GM19438 (cell line): ENCODE results near the gene ZNF691.
"Not testable (repeated sequence)": the region's sequence is repeated elsewhere in the genome, so short reads cannot be mapped to it uniquely, and the experiment has no call there.

Experiments
- ATAC-seq: cut with Tn5 transposase; IDR thresholded peaks from one replicate; pipeline ENCODE4 v1.9.1; 2021; ENCODE audit warnings: low read depth; ENCODE audit not compliant: unreplicated experiment

ZNF691 gene

DNA sequence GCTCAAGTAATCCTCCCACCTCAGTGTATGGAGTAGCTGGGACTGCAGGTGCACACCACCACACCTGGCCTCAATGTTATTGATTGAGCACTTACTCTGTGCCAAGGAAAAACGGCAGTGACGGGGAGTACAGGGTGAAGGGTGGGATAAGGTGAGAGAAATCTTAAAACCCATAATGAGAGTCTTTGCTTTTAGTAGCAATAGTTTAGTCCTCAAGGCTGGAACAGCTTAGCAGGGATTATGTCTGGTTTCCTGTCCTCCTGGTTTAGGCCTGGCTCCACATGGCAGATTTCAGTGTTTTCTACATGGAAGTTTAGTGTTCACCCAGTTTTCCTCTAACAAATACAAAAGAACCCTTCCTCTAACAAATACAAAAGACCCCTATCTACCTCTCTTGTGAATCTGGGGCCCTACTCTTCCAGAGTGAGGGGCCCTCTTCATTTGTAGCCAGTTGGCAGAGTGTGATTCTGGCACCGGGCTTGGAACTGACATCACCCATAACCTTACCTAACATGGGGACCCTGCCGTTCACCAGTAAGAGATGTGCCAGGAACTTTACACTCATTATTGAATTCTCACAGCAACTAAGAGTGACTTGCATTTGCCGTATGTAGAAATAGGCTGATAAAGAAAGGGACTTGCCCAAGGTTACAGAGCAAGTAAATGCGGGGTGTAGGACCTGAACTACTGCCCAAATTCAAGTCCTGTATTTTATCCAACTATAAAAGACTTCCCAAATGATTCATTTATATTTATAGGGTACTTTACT, 6.9 kb downstream of the ZNF691 start:
- ATAC-seq: no peak

DNA sequence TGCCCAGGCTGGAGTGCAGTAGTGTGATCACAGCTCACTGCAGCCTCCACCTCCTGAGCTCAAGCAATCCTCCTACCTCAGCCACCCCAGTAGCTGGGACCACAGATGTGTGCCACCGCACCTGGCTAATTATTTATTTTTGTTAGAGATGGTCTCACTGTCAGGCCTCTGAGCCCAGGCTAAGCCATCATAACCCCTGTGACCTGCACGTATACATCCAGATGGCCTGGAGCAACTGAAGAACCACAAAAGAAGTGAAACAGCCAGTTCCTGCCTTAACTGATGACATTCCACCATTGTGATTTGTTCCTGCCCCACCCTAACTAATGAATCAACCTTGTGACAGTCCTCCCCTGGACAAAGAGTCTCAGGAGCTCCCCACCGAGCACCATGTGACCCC, 10.1 kb downstream of the ZNF691 start:
- ATAC-seq: not testable (repeated sequence)

DNA sequence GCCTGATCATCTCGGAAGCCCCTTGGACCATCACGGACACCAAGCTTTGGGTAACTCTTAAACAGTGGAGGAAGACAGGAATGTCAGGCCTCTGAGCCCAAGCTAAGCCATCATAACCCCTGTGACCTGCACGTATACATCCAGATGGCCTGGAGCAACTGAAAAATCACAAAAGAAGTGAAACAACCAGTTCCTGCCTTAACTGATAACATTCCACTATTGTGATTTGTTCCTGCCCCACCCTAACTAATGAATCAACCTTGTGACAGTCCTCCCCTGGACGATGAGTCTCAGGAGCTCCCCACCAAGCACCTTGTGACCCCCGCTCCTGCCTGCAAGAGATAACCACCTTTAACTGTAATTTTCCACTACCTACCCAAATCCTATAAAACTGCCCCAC, 13.0 kb downstream of the ZNF691 start:
- ATAC-seq: not testable (repeated sequence)

DNA sequence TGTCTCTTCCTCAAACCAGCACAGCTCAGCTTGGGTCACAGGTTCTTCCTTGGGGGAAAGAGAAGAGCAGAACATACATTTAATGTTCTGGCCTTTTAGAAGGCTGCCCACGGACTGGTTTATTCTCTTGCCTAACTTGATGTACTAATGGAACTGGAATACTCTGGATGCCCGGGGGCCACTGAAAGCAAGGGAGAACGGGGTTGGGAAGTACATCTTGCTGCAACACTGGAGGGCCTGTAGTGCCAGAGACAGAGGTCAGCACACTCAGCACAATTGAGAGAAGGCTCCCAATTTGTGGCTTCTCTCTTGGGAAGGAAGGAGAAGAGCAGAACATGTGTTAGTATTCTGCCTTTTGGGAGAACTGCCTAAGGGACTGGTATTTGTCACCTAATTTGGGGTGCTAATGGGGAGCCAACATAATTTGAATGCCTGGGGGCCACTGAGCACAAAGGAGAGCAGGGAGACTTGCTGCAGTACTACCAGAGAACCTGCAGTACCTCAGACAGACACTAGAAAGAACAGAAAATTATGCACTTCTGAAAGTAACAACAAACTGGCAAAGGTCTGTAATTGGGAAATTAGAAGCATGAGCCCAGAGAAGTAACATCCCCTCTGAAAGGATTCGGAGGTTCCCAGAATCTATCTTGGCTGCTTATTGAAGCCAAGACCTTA, 14.1 kb downstream of the ZNF691 start:
- ATAC-seq: no peak

DNA sequence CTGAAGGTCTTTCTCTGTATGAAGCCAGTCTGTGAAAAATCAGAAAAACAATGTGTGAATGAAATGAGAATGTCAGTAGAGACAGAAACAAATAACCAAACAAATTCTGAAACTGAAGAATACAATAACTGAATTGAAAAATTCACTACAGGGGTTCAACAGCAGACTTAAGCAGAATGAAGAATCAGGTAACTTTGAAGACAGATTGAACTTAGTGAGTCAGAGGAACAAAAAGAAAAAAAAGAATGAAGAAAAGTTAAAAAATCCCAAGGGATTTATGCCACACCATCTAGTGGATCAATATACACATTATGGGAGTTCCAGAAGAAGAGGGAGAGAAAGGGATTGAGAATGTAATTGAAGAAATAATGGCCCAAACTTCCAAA, 14.6 kb downstream of the ZNF691 start:
- no peak for ATAC-seq

DNA sequence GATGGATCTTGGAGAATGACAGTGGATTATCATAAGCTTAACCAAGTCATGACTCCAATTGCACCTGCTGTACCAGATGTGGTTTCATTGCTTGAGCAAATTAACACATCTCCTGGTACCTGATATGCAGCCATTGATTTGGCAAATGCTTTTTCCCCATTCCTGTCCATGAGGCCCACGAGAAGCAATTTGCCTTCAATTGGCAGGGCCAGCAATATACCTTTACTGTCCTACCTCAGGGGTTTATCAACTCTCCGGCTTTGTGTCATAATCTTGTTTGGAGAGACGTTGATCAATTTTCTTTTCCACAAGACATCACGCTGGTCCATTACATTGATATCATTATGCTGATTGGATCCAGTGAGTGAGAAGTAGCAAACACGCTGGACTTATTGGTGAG, 20.1 kb downstream of the ZNF691 start:
- ATAC-seq: no peak

DNA sequence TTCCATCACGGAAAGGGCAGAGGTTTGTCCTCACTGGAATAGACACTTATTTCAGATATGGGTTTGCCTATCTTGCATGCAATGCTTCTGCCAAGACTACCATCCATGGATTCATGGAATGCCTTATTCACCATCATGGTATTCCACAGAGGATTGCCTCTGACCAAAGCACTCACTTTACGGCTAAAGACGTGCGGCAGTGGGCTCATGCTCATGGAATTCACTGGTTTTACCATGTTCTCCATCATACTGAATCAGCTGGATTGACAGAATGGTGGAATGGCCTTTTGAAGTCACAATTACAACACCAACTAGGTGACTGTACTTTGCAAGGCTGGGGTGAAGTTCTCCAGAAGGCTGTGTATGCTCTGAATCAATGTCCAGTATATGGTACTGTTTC, 22.1 kb downstream of the ZNF691 start:
- not testable (repeated sequence) for ATAC-seq

DNA sequence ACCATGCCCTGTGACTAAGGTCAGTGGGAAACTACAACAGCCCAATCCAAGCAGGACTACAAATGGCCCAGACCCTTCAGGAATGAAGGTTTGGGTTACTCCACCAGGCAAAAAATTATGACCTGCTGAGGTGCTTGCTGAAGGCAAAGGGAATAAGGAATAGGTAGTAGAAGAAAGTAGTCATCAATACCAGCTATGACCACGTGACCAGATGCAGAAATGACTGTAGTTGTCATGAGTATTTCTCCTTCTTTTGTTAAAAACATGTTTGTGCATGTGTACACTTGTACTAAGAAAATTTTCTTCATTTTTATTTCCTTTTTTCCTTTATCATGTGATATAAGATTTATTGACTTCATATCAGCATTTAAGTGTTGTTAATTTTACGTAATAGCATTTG, 22.8 kb downstream of the ZNF691 start:
- ATAC-seq: not testable (repeated sequence)

DNA sequence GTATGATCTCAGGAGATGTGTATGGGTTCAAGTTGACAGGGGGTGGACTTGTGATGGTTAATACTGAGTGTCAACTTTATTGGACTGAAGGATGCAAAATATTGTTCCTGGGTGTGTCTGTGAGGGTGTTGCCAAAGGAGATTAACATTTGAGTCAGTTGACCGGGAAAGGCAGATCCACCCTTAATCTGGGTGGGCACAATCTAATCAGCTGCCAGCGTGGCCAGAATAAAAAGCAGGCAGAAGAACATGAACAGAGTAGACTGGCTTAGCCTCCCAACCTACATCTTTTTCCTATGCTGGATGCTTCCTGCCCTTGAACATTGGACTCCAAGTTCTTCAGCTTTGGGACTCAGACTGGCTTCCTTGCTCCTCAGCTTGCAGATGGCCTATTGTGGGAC, 23.3 kb downstream of the ZNF691 start:
- ATAC-seq: not testable (repeated sequence)

DNA sequence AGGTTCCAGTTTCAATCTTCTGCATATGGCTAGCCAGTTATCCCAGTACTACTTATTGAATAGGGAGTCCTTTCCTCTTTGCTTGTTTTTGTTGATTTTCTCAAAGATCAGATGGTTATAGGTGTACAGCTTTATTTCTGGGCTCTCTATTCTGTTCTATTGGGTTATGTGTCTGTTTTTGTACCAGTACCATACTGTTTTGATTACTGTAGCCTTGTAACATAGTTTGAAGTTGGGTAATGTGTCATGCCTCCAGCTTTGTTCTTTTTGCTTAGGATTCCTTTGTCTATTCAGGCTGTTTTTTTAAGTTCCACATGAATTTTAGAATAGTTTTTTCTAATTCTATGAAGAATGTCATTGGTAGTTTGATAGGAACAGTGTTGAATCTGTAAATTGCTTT, 26.7 kb downstream of the ZNF691 start:
- not testable (repeated sequence) for ATAC-seq

DNA sequence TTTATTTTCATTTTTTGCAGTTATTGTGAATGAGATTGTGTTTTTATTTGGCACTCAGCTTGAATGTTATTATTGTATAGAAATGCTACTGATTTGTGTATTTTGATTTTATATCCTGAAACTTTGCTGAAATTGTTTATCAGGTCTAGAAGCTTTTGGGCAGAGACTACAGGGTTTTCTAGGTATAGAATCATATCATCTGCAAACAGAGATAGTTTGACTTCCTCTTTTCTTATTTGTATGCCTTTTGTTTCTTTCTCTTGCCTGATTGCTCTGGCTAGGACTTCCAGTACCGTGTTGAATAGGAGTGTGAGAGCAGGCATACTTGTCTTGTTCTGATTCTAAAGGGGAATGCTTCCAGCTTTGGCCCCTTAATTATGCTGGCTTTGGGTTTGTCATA, 27.3 kb downstream of the ZNF691 start:
- no peak for ATAC-seq

DNA sequence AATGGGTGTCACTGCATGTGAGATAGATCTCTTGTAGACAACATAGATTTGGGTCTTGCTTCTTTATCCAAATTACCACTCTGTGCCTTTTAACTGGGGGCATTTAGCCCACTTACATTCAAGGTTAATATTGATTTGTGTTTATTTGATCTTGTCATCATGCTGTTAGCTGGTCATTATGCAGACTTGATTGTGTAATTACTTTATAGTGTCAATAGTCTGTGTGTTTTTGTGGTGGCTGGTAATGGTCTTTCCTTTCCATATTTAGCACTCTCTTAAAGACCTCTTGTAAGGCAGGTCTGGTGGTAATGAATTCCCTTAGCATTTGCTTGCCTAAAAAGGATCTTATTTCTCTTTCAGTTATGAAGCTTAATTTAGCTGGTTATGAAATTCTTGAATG, 29.6 kb downstream of the ZNF691 start:
- ATAC-seq: no peak

DNA sequence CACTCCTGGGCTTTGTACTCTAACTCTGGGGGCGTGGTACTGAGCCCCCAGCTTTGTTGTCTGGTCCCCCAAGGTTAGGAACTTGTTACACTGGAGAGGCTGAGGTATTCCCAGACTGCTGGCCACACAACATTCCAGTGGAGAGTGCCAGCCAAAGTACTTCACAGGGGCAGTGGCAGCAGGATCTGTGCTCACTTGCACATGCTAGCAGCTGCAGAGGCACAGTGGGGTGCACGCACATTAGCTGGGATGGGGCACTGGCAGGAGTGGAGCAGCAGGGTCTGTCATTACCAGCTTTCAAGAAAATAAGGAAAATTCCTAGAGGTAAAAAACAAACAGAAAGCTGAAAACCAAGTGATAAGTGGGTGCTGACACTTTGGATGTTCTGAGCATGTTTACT, 31.0 kb downstream of the ZNF691 start:
- no peak for ATAC-seq

DNA sequence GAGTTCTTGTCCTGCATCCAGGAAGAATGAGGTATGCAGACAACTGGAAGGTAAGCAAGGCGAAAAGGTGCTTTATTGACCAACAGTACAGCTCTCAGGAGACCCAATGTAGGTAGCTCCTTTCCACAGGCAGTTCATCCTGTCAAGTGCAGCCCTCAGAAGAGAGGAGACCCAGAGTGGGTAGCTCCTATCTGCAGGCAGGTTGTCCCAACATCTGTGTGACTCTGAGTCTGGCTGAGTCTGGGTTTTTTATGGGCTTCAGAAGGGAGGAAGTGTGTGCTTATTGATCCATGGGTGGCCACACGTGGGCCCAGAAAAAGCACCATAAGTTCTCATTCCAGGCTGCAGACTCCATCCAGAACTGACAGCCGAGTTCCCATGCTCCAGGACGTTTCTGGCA, 34.0 kb downstream of the ZNF691 start:
- no peak for ATAC-seq

DNA sequence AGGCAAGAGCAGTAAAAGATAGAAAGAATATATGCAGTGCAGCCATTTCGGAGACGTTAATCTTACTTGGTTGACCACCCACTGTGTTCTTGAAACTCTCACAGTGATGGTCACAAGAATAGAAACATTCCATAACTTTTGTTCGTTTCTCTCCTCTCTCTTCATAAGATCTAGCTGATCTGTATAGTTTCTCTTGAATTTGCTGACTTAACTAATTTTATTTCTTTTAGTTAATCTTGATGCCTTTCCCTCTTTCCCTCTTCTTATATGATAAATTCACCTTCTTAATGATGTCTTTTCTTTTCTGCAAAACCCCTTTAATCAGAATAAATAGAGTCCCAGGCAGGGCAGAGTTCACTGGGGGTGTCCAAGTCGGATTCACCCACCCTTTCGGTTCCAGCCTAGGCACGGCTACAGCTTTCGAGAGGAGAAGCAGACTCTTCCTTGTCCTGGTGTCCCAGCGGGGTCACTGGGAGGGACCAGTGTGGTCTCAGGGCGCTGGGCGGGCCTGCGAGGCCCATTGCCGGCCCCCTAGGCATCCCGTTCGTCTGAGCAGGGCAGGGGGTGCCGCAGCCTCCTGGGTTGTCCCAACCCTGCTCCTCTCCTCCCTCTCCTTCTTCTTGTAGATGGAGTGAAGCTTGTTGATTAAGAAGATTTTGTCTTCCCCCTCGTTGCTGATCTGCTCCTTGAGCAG, 39.8 kb downstream of the ZNF691 start:
- ATAC-seq: no peak

DNA sequence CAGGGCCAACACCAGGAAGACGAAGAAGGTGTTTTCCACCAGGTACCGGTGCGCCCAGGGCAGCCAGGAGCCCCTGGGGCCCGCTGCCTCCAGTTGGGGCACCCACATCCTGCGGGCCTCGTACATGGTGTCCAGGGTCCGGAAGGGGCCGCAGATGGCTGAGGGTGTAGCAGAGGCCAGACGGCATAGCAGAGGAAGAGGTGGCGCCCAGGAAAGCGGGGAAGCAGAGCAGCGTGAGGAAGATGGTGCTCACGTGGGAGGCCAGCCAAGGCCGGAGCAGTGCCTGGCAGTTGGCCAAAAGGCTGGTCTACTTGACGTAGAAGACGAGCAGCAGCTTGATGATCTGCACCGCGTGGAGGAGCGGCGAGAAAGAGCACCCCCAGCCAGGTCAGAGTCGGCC, 40.4 kb downstream of the ZNF691 start:
- no peak for ATAC-seq

DNA sequence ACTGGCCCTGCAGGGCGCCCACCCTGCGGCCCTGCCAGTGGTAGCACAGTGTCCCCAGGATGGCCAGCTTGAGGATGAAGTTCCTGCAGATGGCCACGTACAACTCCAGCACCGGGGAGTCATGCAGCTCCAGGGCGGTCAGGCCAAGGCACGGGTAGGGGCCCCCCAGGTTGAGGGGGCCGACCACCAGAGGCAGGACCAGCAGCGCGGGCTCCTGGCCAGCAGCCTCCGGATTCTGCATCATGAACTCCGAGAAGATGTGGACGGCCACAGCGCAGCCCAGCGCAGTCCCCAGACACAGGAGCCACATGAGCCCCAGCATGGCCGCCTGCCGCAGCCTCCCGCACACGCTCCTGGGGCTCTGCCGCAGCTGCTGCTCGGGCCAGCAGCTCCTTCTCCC, 41.0 kb downstream of the ZNF691 start:
- ATAC-seq: no peak

DNA sequence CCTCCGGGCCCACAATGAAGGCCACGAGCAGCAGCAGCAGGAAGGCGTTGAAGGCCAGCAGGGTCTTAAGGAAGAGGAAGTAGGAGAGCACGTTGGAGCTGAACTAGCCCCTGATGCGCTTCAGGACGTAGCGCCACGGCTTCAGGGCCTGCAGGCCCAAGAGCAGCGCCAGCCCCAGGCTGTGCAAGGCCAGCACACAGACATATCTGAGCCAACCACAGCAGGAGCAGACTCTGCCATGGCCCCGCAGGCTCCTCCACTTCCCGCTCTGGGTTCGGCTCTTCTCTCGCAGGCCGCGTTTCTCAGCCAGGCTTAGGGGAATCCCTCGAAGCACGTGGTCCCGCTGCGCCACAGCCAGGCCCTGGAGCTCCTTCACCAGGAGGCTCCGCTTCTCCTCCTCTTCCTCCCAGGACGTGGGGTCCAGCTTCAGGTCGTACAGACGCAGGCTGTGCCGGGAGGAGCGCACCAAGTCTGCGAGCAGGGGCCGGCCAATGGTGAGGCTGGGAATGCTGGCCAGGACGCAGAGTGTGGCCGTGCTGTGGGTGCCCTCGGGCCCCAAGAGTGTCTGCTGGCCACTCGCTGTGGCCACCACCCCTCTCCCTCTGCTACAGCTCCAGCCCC, 41.7 kb downstream of the ZNF691 start:
- ATAC-seq: no peak

DNA sequence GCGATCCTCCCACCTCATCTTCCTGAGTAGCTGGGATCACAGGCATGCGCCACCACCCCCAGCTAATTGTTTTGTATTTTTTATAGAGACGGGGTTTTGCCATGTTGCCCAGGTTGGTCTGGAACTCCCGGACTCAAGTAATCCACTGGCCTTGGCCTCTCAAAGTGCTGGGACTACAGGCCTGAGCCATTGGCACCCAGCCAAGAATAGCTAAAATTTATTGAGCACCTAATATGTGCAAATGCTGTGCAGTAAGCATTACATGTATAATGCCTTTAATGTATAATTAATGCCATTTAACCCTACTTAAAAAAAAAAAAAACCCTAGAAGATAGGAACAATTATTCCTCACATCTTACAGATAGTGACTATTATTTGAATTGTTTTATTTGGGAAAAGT, 42.9 kb downstream of the ZNF691 start:
- no peak for ATAC-seq

DNA sequence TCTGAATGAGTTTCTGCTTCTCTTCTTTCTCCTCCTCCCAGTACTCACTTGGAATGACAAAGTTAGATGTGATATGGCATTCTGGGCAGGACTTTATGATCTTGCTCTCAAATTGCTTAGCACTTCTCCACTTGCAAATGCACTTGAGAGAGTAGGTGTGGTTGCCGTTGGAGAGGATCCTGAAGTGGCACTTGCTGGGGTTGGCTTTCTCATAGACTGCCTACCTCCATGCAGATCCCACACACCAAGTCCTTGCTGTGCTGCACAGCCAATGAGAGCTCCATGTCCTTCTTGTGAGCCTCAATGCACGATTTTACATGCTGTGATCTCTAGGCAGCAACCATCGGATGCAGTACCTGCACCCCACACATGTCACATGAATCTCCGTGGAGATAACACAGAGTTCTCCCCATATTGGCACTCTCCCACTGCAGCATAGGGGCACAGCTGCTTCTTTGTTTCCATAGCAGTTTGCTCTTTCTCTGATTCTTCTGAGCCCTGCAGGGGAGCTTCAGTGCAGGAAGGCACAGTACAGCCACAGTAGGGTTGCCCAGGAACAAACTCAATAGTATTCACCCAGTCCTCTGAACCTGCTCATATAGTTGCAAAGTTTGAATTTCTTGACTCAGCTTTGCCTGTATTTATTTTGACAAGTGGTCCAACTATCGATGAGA, 45.2 kb downstream of the ZNF691 start:
- ATAC-seq: no peak

DNA sequence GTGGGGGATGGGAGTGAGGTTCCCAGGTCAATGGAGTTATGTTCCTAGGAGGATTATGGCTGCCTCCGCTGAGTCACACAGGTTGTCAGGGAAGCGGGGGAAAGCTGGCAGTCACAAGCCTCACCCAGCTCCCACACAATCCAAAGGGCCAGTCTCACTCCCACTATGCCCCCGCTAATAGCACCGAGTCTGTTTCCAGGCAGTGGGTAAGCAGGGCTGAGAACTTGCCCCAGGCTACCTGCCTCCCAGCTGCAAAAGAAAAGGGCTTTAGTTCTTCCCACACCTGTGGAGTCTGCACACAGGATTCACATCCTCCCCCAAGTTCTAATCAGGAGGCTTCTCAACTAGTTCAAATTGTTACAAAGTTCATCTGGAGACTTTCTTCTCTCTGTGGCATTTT, 53.5 kb downstream of the ZNF691 start:
- not testable (repeated sequence) for ATAC-seq
